ENCODE data around the gene PLCB4.
"Not testable (repeated sequence)": the region's sequence is repeated elsewhere in the genome, so short reads cannot be mapped to it uniquely, and the experiment has no call there.

PLCB4 gene

DNA sequence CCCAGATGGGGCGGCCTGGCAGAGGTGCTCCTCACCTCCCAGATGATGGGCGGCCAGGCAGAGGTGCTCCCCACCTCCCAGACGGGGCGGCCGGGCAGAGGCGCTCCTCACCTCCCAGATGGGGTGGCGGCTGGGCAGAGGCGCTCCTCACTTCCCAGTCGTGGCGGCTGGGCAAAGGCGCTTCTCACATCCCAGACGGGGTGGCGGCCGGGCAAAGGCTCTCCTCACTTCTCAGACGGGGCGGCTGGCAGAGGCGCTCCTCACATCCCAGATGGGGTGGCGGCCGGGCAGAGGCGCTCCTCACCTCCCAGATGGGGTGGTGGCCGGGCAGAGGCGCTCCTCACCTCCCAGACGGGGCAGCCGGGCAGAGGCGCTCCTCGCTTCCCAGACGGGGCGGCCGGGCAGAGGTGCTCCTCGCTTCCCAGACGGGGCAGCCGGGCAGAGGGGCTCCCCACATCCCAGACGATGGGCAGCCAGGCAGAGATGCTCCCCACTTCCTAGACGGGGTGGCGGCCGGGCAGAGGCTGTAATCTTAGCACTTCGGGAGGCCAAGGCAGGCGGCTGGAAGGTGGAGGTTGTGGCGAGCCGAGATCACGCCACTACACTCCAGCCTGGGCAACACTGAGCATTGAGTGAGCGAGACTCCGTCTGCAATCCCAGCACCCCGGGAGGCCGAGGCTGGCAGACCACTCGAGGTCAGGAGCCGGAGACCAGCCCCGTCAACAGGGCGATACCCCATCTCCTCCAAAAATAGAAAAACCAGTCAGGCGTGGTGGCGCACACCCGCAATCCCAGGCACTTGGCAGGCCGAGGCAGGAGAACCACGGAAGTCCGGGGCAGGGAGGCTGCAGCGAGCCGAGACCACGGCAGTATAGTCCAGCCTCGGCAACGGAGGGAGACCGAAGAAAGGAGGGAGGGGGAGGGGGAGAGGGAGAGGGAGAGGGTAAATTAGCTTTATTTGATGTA lies 316.7 kb downstream of the PLCB4 start:
- DNase-seq: not testable (repeated sequence)

DNA sequence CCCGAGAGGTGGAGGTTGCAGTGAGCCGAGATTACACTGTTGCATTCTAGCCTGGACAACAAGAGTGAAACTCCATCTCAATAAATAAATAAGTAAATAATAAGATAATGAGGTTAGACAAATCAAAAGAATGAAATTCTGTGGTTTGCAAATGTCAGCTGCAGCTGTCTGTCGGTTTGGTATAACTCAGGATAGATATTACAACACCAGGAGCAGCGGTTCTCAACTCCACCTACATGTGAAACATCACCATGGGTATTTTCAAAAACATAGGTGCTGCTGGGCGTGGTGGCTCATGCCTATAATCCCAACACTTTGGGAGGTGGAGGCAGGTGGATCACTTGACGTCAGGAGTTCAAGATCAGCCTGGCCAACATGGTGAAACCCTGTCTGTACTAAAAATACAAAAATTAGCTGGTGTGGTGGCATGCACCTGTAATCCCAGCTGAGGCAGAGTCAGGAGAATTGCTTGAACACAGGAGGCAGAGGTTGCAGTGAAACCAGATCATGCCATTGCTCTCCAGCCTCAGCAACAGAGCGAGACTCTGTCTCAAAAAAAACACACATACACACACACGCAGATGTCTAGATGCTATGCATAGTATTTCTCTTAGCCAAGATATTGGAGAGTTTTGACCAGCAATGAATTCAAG lies 319.4 kb downstream of the PLCB4 start:
- DNase-seq: no peak

DNA sequence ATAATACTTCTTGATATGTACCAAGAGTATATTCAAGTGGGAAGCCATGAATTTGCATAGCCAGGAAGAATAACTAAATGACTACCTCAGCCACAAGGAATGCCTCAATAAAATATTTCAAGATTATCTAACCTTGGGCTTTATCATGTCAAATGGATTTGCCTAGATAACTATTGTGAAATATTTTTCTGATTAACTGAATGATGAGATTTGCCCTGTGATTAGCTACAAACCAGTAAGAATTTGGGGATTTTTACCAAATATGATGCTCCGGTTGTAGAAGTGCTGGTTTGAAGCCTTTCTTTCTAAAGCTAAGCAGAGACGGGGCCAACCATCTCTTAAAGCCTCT lies 319.9 kb downstream of the PLCB4 start:
- no peak for DNase-seq

DNA sequence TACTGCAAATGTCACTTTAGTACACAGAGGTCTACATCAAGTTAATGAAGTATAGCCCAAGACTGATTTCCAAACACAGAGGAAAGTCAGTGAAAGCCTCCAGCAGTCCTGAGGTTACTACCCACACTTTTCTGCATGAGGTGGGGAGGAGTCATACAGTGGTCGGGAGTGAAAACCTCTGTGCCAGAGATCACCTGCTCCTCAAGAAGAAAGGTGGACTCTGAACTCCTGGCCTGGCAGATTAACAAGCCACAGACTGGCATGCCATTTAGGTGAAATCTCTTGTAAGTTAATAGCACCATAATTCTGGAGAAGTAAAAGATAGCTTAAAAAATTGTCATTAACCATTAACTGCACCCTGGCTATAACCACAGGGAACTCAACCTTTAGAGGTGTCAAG lies 320.5 kb downstream of the PLCB4 start:
- no peak for DNase-seq

DNA sequence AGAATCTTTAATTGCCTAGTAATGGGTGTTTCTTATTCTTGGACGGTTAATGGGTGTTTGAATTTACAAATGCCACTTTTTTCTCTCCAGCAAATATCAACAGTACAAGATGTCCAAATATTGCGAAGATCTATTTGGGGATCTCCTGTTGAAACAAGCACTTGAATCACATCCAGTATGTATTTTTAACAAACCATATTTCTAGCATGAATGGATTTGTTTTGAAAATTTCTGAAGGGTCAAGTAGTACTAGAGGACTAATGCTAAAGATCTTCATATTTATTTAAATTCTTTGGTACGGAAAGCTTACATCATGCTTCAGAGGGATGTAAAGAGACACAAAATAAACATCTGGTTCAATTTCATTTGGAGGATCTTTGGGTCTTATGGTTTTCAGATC lies 321.6 kb downstream of the PLCB4 start:
- no peak for DNase-seq

DNA sequence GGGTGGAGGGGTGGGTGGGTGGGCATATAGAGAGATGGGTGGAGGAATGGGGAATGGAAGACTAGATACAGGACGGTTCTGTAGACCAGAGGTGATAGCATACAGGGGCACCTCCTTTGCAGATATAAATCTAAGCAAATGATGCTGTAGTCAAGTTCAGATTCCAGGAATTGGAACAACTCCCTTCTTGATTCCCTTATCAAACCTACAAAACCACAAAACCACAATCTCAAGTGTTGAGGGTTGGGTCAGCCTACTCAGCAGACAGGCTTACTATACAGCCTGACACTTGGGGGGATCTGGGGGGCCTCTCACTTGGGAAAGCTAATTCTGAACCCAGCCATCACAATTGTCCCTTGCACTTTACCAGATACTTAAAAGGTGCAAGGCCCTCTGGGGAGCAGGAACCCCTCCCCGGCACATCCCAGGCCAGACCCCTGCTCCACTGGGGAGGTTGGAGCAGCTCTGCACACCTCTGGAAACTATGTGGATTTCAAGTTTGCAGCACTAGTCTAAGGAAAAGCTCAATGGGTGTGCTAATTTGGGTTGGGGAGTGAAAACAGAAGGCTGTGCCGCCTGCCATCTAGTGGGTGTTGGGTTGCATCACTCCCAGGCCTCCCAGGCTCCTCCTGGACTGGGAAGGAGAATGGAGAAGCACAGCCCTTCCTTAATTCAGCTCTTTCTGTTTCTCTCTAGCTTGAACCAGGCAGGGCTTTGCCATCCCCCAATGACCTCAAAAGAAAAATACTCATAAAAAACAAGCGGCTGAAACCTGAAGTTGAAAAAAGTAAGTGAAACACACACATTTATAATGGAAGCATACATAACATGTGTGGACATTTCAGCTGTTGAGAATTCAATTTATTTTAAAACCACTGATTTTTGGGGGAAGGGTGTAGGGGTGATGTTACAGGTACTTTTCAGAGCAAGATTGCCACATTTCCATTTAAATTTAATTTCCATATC lies 324.3 kb downstream of the PLCB4 start:
- peak; percentile 34 for DNase-seq

DNA sequence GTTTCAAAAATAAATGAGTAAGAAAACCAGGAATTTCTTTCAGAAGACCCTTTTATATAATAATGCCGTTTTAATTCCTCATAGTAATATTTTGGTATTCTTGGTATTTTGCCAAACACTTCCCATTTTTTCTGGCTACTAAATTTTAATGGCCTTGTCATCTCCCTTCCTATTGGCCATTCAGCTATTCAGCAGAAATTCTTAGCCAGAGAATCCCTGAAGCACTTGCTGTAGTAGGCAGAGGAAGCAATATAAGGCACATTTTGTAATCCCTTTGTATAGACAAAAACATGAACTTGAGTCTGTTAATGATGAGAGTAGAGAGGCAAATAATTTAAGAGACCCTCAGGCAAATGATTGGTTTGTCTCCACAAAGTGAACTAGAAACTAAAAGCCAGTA lies 327.1 kb downstream of the PLCB4 start:
- DNase-seq: no peak

DNA sequence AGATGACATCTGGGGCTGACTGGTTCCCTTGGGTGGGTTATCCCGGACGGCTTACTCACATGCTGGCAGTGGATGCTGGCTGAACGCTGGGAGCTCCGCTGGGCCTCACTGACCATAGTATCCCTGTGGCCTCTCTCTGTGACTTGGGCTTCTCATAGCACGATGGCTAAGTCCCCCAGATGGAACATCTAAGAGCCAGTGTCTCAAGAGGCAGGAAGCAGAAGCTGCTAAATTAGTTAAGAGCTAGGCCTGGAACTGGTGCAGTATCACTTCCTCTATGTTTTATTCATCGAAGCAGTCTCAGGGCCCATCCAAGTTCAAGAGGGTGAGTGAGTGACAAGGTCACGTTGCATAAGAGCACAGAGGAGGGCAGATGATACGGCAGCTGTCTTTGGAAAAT lies 329.0 kb downstream of the PLCB4 start:
- DNase-seq: no peak

DNA sequence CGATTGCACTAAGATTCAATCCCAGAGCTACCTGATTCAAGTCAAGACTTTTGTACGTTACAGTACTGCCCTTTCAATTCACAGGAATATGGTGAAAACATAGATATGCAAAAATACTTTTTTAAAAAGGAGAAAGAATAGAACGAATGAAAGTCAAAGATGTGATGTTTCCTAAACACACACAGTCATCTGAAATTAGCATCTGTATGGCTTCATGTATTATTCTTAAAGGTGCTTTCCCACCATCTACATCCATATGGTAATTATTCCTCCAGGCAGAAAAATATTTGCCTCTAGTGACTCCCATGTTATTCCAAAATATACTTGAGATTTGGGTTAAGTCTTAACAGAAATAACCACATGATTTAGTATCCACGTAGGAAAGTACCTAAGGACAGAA lies 330.0 kb downstream of the PLCB4 start:
- no peak for DNase-seq

DNA sequence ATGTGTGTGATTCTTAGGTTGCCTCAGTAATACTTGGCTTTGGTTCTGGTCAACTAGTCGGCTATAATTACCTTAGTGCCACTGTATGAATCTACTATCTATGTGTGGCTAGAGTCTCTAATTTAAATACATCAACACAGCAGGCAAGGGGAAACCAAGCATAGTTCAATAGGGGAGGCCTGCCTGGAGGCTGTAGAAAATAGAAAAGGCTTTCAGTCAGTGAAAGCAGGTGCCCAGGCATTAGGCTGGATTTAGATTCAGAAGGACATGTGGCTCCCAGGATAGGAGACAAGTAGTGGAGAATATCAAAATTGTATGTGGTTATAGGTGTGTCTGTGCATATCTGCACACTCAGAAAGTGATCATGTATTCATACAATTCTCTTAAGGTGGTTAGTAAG lies 330.4 kb downstream of the PLCB4 start:
- DNase-seq: no peak

DNA sequence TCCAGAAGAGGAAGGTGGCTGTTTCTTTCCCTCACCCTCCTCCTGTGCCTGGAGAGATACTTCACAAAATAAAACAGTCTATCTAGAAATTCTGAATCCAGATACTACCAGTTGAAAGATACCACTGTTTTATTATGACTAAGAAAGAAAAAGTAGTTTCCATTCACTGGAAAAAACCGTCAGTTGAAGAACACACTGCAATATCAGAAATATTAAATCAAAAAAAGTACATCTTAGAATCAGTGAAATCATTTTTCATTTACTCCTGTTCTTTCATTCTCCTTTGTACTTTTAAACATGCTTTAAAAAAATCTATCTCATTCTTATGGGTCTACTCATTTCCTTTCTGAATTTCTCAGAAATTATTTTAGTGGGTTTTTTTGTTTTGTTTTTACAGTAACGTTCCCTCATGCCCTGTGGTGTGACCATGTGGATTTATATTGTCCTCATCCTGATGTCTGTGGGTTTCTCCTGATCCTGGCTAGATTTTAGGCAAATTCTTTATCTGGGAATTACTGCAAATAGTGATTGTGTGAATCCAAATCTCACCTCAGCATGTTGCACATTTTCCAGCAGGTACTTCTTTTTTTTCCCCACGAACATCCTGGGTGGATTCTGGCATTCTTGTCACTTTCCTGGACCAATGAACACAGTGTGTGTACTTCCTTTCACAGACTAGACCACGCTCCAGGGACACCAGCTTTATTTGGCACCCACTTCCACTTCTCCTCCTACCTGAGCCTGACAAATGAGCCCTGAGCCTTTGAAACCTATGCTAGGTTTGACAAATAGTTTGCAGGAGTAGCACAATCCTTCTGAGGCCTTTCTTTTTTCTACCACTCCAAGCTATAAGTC lies 331.5 kb downstream of the PLCB4 start:
- no peak for DNase-seq

DNA sequence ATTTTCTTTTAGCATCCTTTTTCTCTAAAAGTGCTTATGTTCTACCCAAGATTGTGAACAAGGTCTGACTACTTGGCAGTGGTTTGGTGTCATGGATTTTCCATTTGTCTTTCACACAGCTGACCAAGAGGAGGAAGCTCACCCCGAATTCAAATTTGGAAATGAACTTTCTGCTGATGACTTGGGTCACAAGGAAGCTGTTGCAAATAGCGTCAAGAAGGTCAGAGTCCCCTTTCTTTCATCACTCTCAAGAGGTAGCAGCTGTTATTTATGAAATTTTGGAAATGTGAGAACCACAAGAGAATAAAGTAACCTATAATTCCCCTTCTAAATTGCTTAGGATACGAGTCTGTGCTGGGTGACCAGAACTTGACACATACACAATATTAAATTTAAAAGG lies 332.5 kb downstream of the PLCB4 start:
- DNase-seq: no peak

DNA sequence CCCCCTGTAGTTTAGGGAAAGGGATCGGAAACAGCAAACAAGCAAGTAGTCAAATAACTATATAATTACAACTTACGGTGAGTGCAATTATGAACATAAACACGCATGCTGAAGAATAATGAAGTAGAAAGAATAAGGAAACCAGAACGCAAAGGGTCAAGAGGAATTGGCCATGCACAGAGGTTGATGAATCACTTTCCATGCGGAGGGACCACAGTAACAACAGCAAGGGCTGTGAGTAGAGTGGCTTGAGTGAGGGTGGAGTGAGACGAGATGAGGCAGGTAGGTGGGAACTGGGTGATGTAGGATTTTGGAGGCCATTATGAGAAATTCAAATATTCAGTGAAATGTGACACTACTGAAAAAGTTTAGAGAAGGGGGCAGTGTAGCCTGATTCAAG lies 333.3 kb downstream of the PLCB4 start:
- no peak for DNase-seq

DNA sequence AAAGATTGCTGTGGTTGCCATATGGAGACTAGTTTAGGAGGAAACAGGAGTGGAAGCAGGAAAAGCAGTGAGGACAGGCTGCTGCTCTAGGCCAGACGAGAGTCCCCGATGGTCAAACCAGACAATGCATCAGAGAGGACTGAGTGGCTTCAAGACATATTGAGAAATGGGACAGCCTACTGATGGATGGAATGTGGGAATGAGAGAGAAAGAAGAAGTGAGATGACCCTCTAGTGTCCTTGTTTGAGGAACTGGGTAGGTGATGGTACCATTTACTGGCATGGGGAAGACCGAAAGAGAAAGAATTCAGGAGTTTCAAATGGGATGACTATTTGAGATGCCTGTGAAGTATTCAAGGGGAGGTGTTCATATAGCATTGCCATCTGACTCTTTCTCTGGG lies 333.7 kb downstream of the PLCB4 start:
- DNase-seq: no peak

DNA sequence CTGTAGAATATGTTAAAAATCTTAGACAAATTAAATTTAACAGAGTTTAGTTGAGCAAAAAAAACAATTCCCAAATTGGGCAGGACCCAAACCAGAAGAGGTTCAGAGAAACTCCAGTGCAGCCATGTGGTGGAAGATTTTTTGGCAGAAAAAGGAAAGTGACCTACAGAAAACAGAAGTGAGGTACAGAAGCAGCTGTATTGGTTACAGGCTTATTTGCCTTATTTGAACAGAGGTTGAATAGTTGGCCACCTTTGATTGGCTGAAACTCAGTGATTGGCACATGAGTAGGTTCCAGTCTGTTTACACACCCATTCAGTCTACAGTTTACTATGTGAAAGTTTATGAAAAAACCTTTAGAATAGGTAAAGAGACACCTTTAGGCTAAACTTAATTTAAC lies 334.6 kb downstream of the PLCB4 start:
- no peak for DNase-seq

DNA sequence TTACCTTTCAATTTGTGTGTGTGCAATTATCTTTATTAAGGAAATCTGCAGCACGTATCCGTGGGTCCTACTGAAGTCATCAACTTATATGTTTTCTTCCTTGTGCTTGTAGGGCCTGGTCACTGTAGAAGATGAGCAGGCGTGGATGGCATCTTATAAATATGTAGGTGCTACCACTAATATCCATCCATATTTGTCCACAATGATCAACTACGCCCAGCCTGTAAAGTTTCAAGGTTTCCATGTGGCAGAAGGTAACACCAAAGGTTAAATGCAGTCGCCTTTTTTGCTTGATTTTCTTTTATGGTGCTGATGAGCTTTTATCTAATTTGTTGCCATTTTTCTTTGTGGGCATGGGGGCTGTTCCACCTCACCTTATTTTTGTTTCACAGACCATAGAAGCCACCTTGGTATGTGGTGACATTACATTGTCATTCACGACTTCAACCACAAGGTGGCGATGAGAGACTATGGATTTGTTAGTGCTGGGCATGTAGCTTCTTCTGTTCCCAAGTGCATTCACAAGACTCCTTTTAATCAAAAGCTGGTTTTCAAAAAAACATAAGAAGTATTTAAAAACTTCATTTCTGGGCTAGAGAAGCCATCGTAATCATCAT lies 339.0 kb downstream of the PLCB4 start:
- DNase-seq: peak; percentile 39

DNA sequence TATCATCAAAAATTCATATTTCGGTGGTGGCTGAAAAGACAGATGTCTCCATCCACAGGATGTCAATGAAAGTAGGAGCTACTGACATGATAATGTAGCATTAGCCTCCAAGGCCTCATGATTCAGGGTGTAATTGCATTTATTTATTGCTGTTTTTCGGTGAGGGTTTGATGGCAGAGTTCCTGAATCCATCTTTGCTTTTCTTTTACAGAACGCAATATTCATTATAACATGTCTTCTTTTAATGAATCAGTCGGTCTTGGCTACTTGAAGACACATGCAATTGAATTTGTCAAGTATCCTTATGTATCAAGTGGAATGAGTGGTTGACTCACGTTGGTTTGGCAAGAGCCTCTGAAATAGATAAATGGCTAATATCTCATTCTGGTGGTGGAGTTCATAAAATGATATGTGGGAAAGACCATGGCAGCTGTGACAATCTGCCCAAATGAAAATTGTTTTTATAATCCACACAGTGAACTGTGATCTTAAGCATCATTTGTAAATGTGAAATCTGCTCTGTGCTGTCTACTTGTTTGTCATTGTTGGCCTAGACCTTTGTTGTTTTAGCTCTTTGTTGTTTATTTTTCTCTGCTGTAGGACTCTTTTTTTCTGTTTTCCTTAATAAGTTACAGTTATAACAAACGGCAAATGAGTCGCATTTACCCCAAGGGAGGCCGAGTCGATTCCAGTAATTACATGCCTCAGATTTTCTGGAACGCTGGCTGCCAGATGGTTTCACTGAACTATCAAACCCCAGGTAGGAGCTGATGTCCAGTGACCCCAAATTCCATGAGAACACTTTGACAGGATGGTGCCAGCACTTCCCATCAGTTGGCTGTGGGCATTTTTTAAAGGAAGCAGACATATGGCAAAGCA lies 339.8 kb downstream of the PLCB4 start:
- DNase-seq: no peak

DNA sequence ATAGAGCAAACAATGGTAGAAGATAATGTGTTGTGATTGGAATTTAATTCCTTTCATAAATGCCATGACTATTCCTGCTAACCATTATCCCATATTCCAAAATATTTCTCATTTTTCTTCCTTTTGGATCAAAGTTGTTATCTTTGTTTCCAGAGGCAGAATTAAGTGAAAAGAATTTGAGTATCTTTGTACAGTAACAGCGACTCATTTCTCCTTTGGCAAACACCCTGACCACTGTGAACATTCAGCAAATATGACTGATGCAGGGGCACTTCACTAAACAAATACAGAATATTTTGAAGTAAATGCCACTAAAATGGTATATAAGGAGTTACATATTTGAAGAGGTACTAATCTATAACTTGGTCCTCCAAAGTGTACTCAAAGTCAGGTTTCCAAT lies 340.5 kb downstream of the PLCB4 start:
- DNase-seq: no peak

DNA sequence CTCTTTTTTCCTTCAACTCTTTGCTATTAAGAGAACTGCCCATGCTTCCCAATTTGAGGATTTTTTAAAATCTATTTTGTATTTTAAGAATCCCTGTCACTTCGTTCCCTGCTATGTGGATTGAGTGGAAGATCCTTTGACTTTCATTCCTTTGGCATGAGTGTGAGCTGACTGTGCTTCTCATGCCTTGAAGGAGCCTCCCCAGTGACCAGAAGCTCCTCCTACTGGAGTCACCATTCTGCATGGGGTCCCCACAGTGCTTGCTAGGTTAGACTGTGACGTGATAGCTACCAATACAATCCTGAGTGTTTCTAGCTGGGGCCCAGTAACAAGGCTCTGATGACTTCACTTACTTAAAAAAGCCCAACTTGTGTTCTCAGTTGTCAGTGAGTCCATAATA lies 341.1 kb downstream of the PLCB4 start:
- DNase-seq: no peak

DNA sequence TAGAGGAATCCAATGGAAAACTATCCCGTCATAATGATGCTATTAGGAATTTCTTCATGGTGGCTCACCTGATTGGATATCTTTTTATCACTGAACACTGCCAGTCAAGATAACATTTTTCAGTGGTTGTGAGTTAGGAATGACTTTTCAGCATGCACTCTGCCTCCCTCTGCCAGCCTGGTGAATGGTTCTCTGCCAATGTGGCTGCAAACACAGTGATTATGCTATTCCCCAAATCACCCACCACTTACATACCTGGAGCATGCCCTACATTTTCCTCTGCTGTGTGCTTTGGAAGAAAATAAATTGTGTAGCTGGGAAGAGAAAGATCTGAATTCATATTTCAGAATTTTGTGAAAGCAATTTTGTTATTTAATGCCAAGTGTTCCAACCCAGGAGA lies 342.9 kb downstream of the PLCB4 start:
- DNase-seq: no peak

DNA sequence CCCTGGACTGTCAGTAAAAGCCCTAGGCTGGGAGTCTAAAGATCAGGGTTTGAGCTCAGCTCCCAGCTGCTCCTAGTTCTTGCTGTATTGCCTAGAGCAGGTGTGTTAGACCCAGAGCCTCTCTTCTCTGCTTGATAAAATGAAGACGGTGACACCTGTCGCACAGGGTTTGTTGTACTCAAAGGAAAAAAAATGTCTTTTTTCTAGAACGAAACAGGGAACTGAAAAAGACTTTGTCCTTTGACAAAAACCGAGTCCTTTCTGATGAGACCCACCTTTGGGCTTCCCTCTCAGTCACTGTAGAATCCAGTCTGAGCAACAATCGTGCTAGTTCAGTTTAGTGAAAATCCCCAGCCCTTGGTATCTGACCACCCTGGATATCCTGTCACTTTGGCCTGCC lies 343.4 kb downstream of the PLCB4 start:
- DNase-seq: no peak

All from NCI-H526 treated with DMSO at 0.1 percent for 48 hours (cell line).